Vagina (tissue), 2 donors: ENCODE measurements around the gene LAMA2.

Source experiments
- CTCF ChIP-seq, 3 experiments: fragments of 450-650 bp in 2 of 3; fragments of 200-600 bp in 1 of 3; sonication (generic) in 1 of 3; IDR thresholded peaks; one replicate each; pipeline ENCODE4 v1.5.1; 2017 to 2019; ENCODE audit warnings: antibody characterized with exemption in 3 of 3, mild to moderate bottlenecking in 2 of 3, moderate library complexity in 2 of 3
- POLR2AphosphoS5 ChIP-seq, 2 donors: sonication (generic); formaldehyde crosslinking; IDR thresholded peaks; one replicate each; pipeline ENCODE4 v1.9.0; 2017; ENCODE audit warnings: antibody characterized with exemption in 2 of 2, mild to moderate bottlenecking in 2 of 2, low read depth in 1 of 2; ENCODE audit not compliant: insufficient read depth in 1 of 2

GRCh38 chr6:128886706-128887105 lies 3.8 kb downstream of the LAMA2 start:
- no peak for TF ChIP-seq CTCF (IDR thresholded peaks at IDR 0.05)
- TF ChIP-seq POLR2AphosphoS5 (IDR thresholded peaks at IDR 0.05; ENCODE audit: insufficient read depth in 1 of 2, low read depth in 1 of 2): no peak
